MM.1S (cell line): ENCODE results near the gene ZSWIM9.

ENCODE experiments used
- DNase-seq: peaks from one replicate; pipeline ENCODE4 v3.0.0-alpha.2; 2015
- H2AFZ ChIP-seq: fragments of 300-600 bp; sonication (generic); 2 replicates; pipeline ENCODE4 v1.6.0; 2016; ENCODE audit warnings: antibody characterized with exemption, low read length
- H3F3A ChIP-seq: fragments of 300-600 bp; sonication (generic); 2 replicates; pipeline ENCODE4 v1.6.1; 2016; ENCODE audit warnings: mild to moderate bottlenecking, antibody characterized with exemption, low read length, moderate library complexity, mixed read lengths; ENCODE audit not compliant: insufficient read depth
- H3K27ac ChIP-seq: fragments of 300-600 bp; sonication (generic); 2 replicates; pipeline ENCODE4 v1.5.1; 2016; ENCODE audit warnings: mild to moderate bottlenecking, low read length
- H3K27me3 ChIP-seq: fragments of 300-600 bp; sonication (generic); replicated peaks from 2 replicates; pipeline ENCODE4 v1.6.0; 2016; ENCODE audit warnings: low read length; ENCODE audit not compliant: insufficient read depth
- H3K36me3 ChIP-seq: fragments of 300-600 bp; sonication (generic); replicated peaks from 2 replicates; pipeline ENCODE4 v1.6.1; 2016; ENCODE audit warnings: mild to moderate bottlenecking, low read length, mixed read lengths; ENCODE audit not compliant: insufficient read depth
- H3K4me1 ChIP-seq: fragments of 300-600 bp; sonication (generic); 2 replicates; pipeline ENCODE4 v1.6.1; 2016; ENCODE audit warnings: low read length, mixed read lengths
- H3K4me2 ChIP-seq: fragments of 300-600 bp; sonication (generic); 2 replicates; pipeline ENCODE4 v1.6.0; 2016; ENCODE audit warnings: low read depth, low read length
- H3K4me3 ChIP-seq: fragments of 300-600 bp; sonication (generic); 2 replicates; pipeline ENCODE4 v1.5.1; 2016; ENCODE audit warnings: low read length, mixed read lengths
- H3K79me2 ChIP-seq: fragments of 300-600 bp; sonication (generic); 2 replicates; pipeline ENCODE4 v1.6.1; 2016; ENCODE audit warnings: mixed run types, low read length, mixed read lengths
- H3K9ac ChIP-seq: fragments of 300-600 bp; sonication (generic); 2 replicates; pipeline ENCODE4 v1.6.1; 2016; ENCODE audit warnings: low read length, mixed read lengths
- H3K9me2 ChIP-seq: fragments of 300-600 bp; sonication (generic); replicated peaks from 2 replicates; pipeline ENCODE4 v1.6.1; 2016; ENCODE audit warnings: mild to moderate bottlenecking, low read length, mixed read lengths; ENCODE audit not compliant: insufficient read depth
- H3K9me3 ChIP-seq: fragments of 300-600 bp; sonication (generic); replicated peaks from 2 replicates; pipeline ENCODE4 v1.6.1; 2016; ENCODE audit warnings: mild to moderate bottlenecking, low read length, mixed read lengths; ENCODE audit not compliant: insufficient read depth
- H4K20me1 ChIP-seq: fragments of 300-600 bp; sonication (generic); 2 replicates; pipeline ENCODE4 v1.6.1; 2016; ENCODE audit warnings: mild to moderate bottlenecking, low read length, moderate library complexity, mixed read lengths; ENCODE audit not compliant: insufficient read depth
- EZH2 ChIP-seq: fragments of 300-600 bp; sonication (generic); optimal IDR thresholded peaks from 2 replicates; pipeline ENCODE3; 2017; ENCODE audit warnings: low read depth, mild to moderate bottlenecking, antibody characterized with exemption, low read length, mixed read lengths
- EZH2phosphoT487 ChIP-seq: fragments of 300-600 bp; sonication (generic); IDR thresholded peaks from 2 replicates; pipeline ENCODE4 v1.6.1; 2018; ENCODE audit warnings: antibody characterized with exemption, low read length
- TF ChIP-seq, protein P1 (sequence below): fragments of 300-600 bp; sonication (generic); IDR thresholded peaks from 2 replicates; pipeline ENCODE4 v1.5.1; 2016; ENCODE audit warnings: antibody characterized with exemption, low read length, mixed read lengths

The ZSWIM9 gene

DNA sequence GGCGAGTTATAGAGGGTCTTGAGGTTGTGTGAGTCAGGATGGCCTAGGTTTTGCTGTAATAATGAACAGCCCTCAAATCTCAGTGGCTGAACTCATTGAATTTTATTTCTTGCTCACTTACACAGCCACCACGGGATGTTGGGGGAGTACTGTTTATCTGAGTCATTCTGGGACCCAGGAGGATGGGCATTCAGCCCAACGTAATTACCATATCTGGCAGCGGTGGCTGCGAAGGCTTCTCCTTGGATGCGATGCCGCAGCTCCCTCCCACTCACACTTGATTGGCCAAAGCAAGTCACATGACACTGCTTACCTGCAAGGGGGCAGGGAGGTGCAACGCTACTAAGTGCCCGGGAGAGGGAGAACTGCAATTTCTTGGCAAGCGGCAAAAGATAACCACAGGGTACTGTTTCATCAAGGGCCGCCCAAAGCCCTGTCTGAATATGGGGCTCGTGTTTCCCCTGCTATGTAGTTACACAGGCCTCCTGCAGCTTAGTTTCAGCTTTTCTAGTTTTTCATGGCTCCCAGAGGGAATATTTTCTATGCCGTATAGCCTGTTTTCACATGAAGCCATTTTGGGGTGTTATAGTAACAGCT is 19.9 kb downstream of the ZSWIM9 start:
- no peaks in the 10 kb centered on the region for H3K79me2 ChIP-seq
- no peaks in the 10 kb centered on the region for H3K27me3 ChIP-seq
- H3F3A ChIP-seq, result no peaks in the 10 kb centered on the region
- no peak overlapping the region for H3K4me3 ChIP-seq
- no peaks in the 10 kb centered on the region for H4K20me1 ChIP-seq
- no peak for DNase-seq
- no peak overlapping the region for H3K4me2 ChIP-seq
- no peaks in the 10 kb centered on the region for H3K9me2 ChIP-seq
- no peak overlapping the region for H2AFZ ChIP-seq
- H3K4me1 ChIP-seq, result no peaks in the 10 kb centered on the region
- no peaks in the 10 kb centered on the region for H3K36me3 ChIP-seq
- no peak overlapping the region for H3K9ac ChIP-seq
- H3K9me3 ChIP-seq, result no peaks in the 10 kb centered on the region
- H3K27ac ChIP-seq, result no peak overlapping the region
- no peak for TF ChIP-seq EZH2phosphoT487
- TF ChIP-seq EZH2, result no peak
- TF ChIP-seq, protein P1, sequence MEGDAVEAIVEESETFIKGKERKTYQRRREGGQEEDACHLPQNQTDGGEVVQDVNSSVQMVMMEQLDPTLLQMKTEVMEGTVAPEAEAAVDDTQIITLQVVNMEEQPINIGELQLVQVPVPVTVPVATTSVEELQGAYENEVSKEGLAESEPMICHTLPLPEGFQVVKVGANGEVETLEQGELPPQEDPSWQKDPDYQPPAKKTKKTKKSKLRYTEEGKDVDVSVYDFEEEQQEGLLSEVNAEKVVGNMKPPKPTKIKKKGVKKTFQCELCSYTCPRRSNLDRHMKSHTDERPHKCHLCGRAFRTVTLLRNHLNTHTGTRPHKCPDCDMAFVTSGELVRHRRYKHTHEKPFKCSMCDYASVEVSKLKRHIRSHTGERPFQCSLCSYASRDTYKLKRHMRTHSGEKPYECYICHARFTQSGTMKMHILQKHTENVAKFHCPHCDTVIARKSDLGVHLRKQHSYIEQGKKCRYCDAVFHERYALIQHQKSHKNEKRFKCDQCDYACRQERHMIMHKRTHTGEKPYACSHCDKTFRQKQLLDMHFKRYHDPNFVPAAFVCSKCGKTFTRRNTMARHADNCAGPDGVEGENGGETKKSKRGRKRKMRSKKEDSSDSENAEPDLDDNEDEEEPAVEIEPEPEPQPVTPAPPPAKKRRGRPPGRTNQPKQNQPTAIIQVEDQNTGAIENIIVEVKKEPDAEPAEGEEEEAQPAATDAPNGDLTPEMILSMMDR, result no peak

DNA sequence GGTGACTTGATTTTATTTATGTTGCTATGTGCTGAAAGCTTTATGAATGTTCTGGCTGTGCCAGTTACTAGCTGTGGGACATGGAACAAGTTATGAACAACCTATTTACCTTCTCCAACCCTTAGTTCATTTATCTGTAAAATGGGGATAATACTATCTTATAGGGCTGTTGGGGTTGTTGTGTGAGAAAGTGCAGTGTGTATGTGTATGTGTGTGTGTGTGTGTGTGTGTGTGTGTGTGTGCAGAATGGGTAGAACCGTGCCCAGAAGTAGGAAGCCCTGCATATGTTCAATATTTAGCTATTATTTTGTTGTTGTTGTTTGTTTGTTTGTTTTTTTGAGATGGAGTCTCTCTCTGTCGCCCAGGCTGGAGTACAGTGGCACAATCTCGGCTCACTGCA is 20.4 kb downstream of the ZSWIM9 start:
- no peak overlapping the region for H3K9ac ChIP-seq
- DNase-seq, result no peak
- H3K4me3 ChIP-seq, result no peak overlapping the region
- H3F3A ChIP-seq, result no peaks in the 10 kb centered on the region
- no peak overlapping the region for H3K4me2 ChIP-seq
- H3K79me2 ChIP-seq, result no peaks in the 10 kb centered on the region
- H3K9me3 ChIP-seq, result no peaks in the 10 kb centered on the region
- TF ChIP-seq EZH2phosphoT487 (no peak), EZH2 (no peak)
- TF ChIP-seq, protein P1, result no peak
- no peak overlapping the region for H2AFZ ChIP-seq
- no peaks in the 10 kb centered on the region for H4K20me1 ChIP-seq
- no peak overlapping the region for H3K27ac ChIP-seq
- no peaks in the 10 kb centered on the region for H3K4me1 ChIP-seq
- H3K9me2 ChIP-seq, result no peaks in the 10 kb centered on the region
- no peaks in the 10 kb centered on the region for H3K27me3 ChIP-seq
- no peaks in the 10 kb centered on the region for H3K36me3 ChIP-seq

DNA sequence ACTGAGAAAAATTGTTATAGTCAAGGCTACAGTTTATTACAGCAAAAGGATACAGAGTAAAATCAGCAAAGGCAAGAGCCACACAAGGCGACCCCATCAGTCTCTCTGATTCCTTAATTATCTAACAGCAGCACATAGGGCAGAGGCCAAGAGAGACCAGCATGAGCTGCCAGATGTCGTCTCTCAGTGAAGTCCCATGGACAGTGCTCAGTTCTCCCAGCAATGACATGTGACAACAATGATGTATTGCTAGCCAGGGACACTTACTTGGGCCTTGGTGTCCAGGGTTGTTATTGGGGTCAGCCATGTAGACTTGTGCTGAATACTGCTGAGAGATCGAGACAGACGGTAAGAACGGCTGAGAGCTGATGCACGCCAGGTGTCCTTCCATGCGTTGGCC is 22.3 kb downstream of the ZSWIM9 start:
- Histone ChIP-seq H3K27ac (no peak overlapping the region), H3K4me3 (no peak overlapping the region), H3K4me2 (no peak overlapping the region), H3K79me2 (no peaks in the 10 kb centered on the region), H3F3A (no peaks in the 10 kb centered on the region), H3K36me3 (no peaks in the 10 kb centered on the region), H3K9me2 (no peaks in the 10 kb centered on the region), H4K20me1 (no peaks in the 10 kb centered on the region), H3K4me1 (no peaks in the 10 kb centered on the region), H3K9ac (no peak overlapping the region), H3K27me3 (no peaks in the 10 kb centered on the region), H2AFZ (no peak overlapping the region), H3K9me3 (no peaks in the 10 kb centered on the region)
- TF ChIP-seq EZH2 (no peak), EZH2phosphoT487 (no peak)
- TF ChIP-seq, protein P1, result no peak
- DNase-seq, result no peak
